ENCODE data around the gene EFCAB9. TPM values are rescaled to one million over a fixed set of nuclear protein-coding genes. Genes with fewer than 3 reads are reported as not detected.

Gene EFCAB9
- total RNA-seq, 1 experiment from 2014 or later, result not detected

DNA sequence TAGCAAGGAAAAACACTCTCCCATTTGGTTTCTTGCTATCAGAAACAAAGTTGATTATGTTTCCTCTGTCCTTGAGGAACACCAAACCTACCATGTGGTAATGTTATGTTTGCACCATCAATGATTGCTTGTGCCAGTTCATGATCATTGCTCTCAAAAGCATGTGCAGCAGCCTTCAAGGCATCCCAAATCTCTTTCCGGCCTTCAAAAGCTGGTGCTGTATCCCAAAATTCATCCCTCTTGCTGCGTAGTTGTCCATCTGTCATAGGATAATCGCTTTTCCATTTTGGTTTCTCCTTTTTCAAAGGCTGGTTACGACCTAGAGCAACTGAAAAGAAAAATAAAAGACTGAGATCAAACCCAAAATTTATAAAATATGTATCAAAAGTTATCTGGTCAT, 40.1 kb downstream of the EFCAB9 start:
- no peak for DNase-seq (ENCODE audit: extremely low read depth, low read depth)

DNA sequence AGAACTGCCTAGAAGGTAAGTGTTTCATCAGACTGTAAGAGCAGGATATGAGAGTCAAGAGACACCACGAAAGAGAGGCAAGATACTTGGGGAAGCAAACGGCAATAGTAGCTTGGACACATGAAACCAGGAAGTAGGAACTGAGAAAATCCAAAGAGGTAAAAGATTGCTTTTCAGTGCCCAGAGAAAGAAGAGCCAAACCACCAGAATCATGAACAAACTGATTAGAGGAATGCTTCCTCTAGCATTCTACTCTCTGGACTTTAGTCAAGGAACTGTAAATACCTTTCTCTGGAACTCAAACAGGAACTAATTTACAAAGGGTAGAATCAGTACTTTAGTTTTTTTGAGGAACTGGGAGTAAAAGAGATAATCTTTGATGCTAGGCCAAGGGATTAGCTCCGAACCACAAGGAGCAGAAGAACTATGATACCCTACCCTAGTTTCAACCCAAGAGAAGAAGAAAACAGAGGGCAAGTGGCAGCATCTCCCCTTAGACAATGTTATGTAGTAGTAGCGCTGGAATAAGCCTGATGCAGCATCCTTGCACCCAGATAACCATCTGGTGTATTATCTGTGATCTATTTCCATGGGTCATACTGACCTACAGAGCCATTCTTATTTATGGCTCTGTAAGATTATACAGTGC, 41.3 kb downstream of the EFCAB9 start:
- DNase-seq (ENCODE audit: extremely low read depth, low read depth), result no peak

DNA sequence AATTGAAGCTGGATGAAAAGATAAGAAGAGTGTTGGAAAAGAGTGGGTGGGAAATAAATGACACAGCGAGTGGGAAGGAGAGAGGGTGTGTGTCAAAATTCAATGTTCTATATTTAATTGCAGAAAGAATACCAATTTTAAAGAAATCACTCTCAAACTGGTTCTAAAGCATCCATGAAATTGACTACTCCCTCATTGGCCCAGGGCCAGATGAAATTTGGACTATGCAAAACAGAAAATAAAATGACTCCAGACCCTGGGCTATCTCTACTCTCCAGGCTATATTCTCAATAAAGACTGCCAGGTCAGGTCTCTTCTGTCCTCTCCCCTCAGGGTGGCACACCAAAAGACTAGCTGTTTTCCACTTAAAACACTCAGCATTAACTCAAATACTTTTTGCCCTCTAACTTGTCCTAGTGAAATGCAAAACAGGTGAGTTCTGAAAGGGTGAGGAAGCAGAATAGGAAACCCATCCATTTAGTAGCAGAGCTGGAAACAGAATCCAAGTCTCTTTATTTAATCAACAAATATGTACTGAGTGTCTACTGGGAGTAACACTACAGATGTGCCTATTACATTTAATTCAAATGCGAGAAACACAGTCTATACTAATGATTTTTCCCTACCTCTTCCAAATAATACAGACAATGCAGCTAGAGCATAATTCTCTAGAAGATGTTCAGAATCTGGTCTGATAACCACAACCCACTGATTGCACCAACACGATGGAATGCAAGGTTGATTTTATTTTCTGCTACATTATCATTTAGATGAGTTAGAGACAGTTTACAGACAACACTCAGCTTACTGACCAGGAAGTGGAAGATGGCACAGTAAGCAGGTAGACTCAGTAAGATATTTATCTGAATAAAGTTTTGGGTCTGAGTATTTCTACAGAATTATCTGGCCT, 42.1 kb downstream of the EFCAB9 start:
- no peak for DNase-seq (ENCODE audit: extremely low read depth, low read depth)

DNA sequence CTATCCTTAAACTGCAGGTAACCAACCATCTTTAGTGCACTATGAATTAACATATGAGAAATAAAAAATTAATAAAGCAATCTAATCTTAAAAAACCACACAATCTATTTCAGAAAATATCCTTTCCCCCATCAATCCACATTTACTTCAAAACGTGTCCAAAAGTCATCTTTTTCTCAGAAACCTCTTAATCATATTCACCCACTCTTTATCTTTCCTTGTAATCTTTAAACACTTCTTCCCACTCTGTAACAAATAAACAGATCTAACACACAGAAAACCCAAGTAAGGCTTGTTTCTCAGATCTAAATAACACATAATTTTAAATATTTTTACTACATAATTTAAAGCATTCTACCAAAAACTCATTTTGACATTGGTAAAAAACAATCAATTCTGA, 44.4 kb downstream of the EFCAB9 start:
- no peak for DNase-seq (ENCODE audit: extremely low read depth, low read depth)

DNA sequence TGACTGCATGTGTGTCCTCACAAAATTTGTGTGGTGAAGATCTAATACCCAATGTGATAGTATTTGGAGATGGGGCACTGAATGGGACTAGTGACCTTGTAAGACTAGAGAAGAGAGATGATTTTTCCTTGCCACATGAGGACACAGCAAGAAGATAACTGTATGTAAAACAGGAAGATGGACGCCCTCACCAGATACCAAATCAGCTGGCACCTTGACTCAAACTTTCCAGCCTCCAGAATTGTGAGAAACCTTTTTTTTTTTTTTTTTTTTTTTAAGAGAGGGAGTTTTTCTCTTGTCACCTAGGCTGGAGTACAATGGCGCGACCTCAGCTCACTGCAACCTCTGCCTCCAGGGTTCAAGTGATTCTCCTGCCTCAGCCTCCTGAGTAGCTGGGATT, 49.3 kb downstream of the EFCAB9 start:
- no peak for DNase-seq (ENCODE audit: extremely low read depth, low read depth)

DNA sequence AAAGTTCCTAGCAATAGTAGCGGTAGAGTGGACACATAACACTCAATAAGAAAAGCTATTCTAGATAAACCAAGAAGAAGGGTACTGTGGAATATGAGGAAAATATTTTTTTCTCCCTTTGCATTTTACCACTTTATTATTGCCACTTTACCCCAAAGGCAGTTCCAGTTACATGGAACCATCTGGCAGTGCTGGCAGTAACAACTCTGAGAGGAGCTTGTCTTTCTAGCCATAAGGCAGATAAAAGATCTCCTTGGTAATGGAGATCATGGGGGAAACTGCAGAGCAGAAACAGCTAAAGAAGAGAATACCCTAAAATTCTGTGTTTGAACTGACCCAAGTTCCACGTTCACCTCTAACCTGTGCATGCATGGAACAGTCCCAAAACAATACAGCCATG, 51.1 kb downstream of the EFCAB9 start:
- no peak for DNase-seq (ENCODE audit: extremely low read depth, low read depth)

DNA sequence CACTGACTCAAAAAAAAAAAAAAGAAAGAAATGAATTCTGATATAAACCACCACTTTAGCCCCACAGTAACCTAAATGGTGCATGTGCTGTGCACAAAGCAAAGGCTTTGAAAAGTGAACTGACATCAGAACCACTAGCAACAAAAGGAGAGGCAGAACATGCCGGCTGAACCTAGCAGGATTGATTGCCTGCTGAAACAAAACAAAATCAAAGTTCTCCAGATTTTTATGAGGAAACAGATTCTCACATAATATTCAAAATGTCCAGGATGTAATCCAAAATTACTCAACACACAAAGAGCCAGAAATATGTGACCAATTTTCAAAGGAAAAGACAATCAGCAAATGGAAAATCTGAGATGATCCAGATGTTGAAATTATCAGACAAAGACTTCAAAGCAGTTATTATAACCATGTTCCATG, 51.7 kb downstream of the EFCAB9 start:
- DNase-seq (ENCODE audit: extremely low read depth, low read depth), result no peak

DNA sequence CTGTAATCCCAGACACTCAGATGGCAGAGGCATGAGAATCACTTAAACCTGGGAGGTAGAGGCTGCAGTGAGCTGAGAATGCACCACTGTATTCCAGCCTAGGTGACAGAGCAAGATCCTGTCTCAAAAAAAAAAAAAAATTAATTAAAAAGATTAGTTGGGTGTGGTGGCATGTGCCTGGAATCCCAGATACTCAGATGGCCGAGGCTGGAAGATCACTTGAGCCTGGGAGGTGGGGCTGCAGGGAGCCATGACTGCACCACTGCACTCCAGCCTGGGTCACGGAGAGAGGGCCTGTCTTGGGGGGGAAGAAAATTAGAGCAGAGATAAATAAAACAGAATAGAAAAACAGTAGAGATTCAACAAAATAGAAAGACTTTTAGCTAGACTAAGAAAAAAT, 54.7 kb downstream of the EFCAB9 start:
- DNase-seq (ENCODE audit: extremely low read depth, low read depth), result no peak

DNA sequence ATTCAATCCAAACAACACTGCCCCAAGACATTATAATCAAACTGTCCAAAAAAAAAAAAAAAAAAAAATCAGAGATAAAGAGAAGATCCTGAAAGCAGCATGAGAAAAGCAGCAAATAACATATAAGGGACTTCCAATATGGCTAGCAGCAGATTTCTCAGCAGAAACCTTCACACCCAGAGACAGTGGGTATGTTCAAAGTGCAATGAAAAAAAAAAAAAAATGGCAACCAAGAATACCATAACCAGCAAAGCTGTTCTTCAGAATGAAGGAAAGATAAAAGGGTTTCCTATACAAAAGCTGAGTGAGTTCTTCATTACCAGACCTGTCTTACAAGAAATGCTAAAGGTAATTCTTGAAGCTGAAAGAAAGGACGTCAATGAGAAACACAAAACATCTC, 57.4 kb downstream of the EFCAB9 start:
- DNase-seq (ENCODE audit: extremely low read depth, low read depth), result no peak

DNA sequence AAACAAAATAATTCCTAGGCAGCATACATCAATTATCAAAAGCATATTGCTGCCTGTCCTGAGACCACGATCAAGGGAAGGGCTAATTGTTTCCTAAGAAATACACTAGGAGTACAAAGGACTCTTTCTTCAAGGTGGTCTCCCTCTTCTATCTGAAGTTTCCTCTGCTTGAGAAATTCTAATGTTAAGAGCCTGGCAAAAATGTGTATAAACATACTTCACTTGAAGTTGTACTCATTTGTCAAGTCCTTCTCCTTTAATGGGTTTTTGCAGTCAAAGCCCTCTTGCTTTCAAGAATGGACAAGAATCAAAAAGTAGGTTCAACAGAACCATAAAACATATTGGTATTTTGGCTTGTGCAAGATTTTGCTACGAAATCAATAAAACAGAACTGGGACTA, 58.5 kb downstream of the EFCAB9 start:
- DNase-seq (ENCODE audit: extremely low read depth, low read depth), result no peak

Small RNA genes within 50 kb of the gene (small RNA-seq; reads per million reads assigned to genes)
- 0 reads per million in 2 experiments for gene RF00191

Other genes with a start within 250 kb of the EFCAB9 start
- gene FBXW11, start 187.5 kb upstream of the EFCAB9 start, total RNA-seq (2014; rRNA removed; shearing (Covaris generic)), result 66.3 and 71.5 TPM in 2 replicates
- 4.4 and 7.7 TPM in 2 replicates for gene STK10, start 5.9 kb upstream of the EFCAB9 start, total RNA-seq (2014; rRNA removed; shearing (Covaris generic))
- 13.9 and 17.4 TPM in 2 replicates for gene UBTD2, start 89.6 kb downstream of the EFCAB9 start, total RNA-seq (2014; rRNA removed; shearing (Covaris generic))